ENCODE results near the gene FSIP1. TPM values are rescaled to one million over a fixed set of nuclear protein-coding genes. Genes with fewer than 3 reads are reported as not detected.
A peak's percentile ranks its signal among the peaks of the same experiment; 100 is the strongest.

FSIP1 gene
- total RNA-seq, 4 donors from 2014 or later: 0.20 to 1.5 (median 0.42) TPM

GRCh38 chr15:39579487-39580116, 203.0 kb downstream of the FSIP1 start:
- TF ChIP-seq CTCF (IDR thresholded peaks at IDR 0.05): no peak
- TF ChIP-seq POLR2A (IDR thresholded peaks at IDR 0.05): no peak
- TF ChIP-seq EP300 (IDR thresholded peaks at IDR 0.05): peak in 1 of 2 donors; percentile 39
- peak overlapping the region; percentile 90 to 95 (median 91) for H3K27ac ChIP-seq
- H3K27me3 ChIP-seq: no peaks in the 10 kb centered on the region
- DNase-seq (ENCODE audit: low spot score in 2 of 2): peak; percentile 48 to 69
- peaks cover 0 to 43% (median 12%) of the 10 kb centered on the region in 4 donors for H3K4me1 ChIP-seq
- WGBS, 2 donors: 11 to 12% methylated on average over 18 of the region's 18 CpGs
- peak overlapping the region; percentile 36 to 78 (median 62) for H3K4me3 ChIP-seq
- no peaks in the 10 kb centered on the region for H3K9me3 ChIP-seq
- peaks cover 0 to 27% (median 0%) of the 10 kb centered on the region in 3 donors for H3K36me3 ChIP-seq

DNA sequence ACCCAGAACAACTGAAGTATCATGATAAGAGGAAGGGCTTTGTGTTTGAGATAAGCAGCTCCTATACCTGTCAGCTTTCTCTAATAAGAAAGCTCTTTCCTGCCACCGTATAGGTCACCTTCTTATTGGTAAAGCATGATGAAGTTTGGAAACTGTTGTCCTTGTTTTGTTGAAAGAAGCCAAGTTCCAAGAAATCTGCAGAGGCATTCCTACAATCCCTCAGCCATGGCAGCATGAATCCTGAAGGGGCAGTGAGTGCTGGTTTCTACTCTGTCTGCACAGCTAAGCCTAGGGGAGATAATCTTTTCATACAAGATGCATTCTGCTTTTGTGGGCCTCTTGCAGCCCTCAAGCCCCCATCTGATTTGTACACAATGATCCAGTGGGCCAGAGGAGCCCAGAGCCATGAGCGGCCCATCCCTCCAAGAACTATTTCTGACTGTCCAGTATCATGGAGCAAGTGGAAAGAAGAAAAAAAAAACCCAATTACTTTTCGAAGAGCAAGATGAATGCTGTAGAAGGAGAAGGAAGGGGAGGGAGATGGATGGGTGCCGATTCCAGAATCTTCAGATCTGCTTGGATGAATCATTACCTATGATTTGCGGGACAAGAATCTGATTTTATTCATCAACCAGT, 203.7 kb downstream of the FSIP1 start:
- H3K27me3 ChIP-seq: no peaks in the 10 kb centered on the region
- WGBS, 2 donors: 51 to 63% methylated on average over 5 of the region's 5 CpGs
- no peaks in the 10 kb centered on the region for H3K9me3 ChIP-seq
- no peak for DNase-seq (ENCODE audit: low spot score in 2 of 2)
- H3K27ac ChIP-seq: peak overlapping the region; percentile 90 to 95 (median 91)
- H3K36me3 ChIP-seq: peaks cover 0 to 21% (median 0%) of the 10 kb centered on the region in 3 donors
- TF ChIP-seq CTCF (IDR thresholded peaks at IDR 0.05) (no peak), EP300 (IDR thresholded peaks at IDR 0.05) (no peak), POLR2A (IDR thresholded peaks at IDR 0.05) (no peak)
- H3K4me1 ChIP-seq: peaks cover 0 to 37% (median 9%) of the 10 kb centered on the region in 4 donors
- H3K4me3 ChIP-seq: peak overlapping the region in 3 of 4 donors; percentile 61 to 78 (median 63)

- no peak for DNase-seq (ENCODE audit: low spot score in 2 of 2)
- Histone ChIP-seq H3K4me3 (no peak overlapping the region), H3K36me3 (no peaks in the 10 kb centered on the region), H3K4me1 (peaks cover 0 to 15% (median 0%) of the 10 kb centered on the region in 4 donors), H3K27me3 (no peaks in the 10 kb centered on the region), H3K27ac (no peak overlapping the region), H3K9me3 (no peaks in the 10 kb centered on the region)
- WGBS, 2 donors: 91 to 98% methylated on average over 6 of the region's 6 CpGs
- no peak for TF ChIP-seq POLR2A (IDR thresholded peaks at IDR 0.05)
Observed at GRCh38 chr15:39575180-39575579, 207.5 kb downstream of the FSIP1 start.

GRCh38 chr15:39574427-39574826, 208.2 kb downstream of the FSIP1 start:
- no peak overlapping the region for H3K4me3 ChIP-seq
- H3K36me3 ChIP-seq: no peaks in the 10 kb centered on the region
- peaks cover 0 to 12% (median 0%) of the 10 kb centered on the region in 4 donors for H3K4me1 ChIP-seq
- no peaks in the 10 kb centered on the region for H3K9me3 ChIP-seq
- no peak overlapping the region for H3K27ac ChIP-seq
- 80 to 83% methylated on average over 1 of the region's 1 CpG for WGBS, 2 donors
- no peaks in the 10 kb centered on the region for H3K27me3 ChIP-seq
- TF ChIP-seq CTCF (IDR thresholded peaks at IDR 0.05): no peak
- no peak for TF ChIP-seq POLR2A (IDR thresholded peaks at IDR 0.05)
- TF ChIP-seq EP300 (IDR thresholded peaks at IDR 0.05): no peak
- no peak for DNase-seq (ENCODE audit: low spot score in 2 of 2)

- DNase-seq (ENCODE audit: low spot score in 2 of 2): no peak
- Histone ChIP-seq H3K36me3 (no peaks in the 10 kb centered on the region), H3K27me3 (no peaks in the 10 kb centered on the region), H3K9me3 (no peaks in the 10 kb centered on the region), H3K4me1 (peaks cover 0 to 6% (median 0%) of the 10 kb centered on the region in 4 donors), H3K27ac (no peak overlapping the region), H3K4me3 (no peak overlapping the region)
- no peak for TF ChIP-seq POLR2A (IDR thresholded peaks at IDR 0.05)
- no peak for TF ChIP-seq CTCF (IDR thresholded peaks at IDR 0.05)
- TF ChIP-seq EP300 (IDR thresholded peaks at IDR 0.05): no peak
- 72 to 77% methylated on average over 4 of the region's 4 CpGs for WGBS, 2 donors
Observed at GRCh38 chr15:39573844-39574243, 208.8 kb downstream of the FSIP1 start.

Data from tibial nerve (tissue), 4 donors.